ENCODE measurements around the gene CD63. TPM values are rescaled to one million over a fixed set of nuclear protein-coding genes. Genes with fewer than 3 reads are reported as not detected.
"Not testable (repeated sequence)": the region's sequence is repeated elsewhere in the genome, so short reads cannot be mapped to it uniquely, and the experiment has no call there.

The CD63 gene, protein sequence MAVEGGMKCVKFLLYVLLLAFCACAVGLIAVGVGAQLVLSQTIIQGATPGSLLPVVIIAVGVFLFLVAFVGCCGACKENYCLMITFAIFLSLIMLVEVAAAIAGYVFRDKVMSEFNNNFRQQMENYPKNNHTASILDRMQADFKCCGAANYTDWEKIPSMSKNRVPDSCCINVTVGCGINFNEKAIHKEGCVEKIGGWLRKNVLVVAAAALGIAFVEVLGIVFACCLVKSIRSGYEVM
- total RNA-seq (1,000 to 10,000 TPM; 1,107 to 1,135 TPM), polyA plus RNA-seq (1,000 to 10,000 TPM; 1,323 to 1,532 TPM)
- long read RNA-seq, donor 1, transcript CD63-214 (7 exons, 949 nt), result minor isoform, 15 of 264 reads
- long read RNA-seq, donor 1, transcript CD63-202 (8 exons, 981 nt), result minor isoform, 5 of 264 reads
- long read RNA-seq, donor 1, transcript CD63-201 (8 exons, 1,070 nt), result major isoform, 213 of 264 reads
- long read RNA-seq, donor 1, transcript CD63-208 (8 exons, 1,233 nt), result minor isoform, 10 of 264 reads
- long read RNA-seq, donor 1, partial matches to known transcripts, result 13 of 264 reads
- long read RNA-seq, donor 1, other reads (novel, unspliced or antisense), result 5 of 264 reads
- long read RNA-seq, donor 2, transcript CD63-214 (7 exons, 949 nt), result minor isoform, 6 of 201 reads
- long read RNA-seq, donor 2, transcript CD63-201 (8 exons, 1,070 nt), result major isoform, 176 of 201 reads
- long read RNA-seq, donor 2, partial matches to known transcripts, result 5 of 201 reads
- long read RNA-seq, donor 2, other reads (novel, unspliced or antisense), result 4 of 201 reads

DNA sequence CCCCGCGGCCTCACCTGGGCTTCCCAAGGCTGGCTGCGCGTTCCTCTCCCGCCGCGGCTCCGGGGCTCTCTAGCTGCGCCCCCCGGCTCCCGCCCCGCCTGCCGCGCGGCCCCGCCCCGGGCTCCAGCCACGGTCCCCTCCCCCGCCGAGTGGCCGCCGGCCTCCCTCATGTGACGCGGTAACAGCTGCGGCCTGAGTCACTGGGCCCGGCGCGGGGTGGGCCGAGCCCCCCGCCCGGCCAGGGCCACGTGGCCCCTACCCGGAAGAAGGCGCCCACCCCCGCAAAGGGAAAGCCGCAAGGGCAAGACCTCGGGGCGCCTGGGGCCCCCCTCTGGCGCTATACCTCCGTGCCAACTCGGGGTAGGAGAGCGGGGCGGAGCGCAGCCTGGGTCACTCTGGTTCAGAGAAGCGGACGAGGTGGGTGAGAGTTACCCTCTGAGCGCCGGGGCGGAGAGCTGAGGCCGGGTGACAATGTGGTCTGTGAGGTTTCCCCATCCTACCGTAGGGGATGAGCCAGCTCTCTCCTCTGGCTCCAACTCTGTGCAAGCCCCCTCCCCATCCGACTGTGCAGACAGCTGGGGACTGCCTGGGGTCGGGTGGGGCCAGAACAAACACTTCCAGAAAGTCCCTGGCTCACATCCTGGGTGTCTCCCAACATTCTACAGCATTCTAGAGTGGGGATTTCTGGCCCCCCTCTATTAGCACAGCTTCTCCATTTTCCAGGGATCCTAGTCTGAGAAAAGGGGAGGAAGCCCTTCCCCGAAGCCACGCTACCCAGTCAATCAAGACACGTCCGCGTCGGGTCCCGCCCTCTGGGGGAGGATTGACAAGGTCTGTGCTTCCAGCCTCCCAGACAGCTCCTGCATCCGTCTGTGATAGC, at the start of gene CD63:
CD63 (minus strand) TSS at position 71 of the 880 bp plus-strand sequence. CDS start 668 bp downstream, outside the sequence.
- Histone ChIP-seq H3K27me3 (ENCODE audit: control insufficient read depth in 1 of 2, insufficient read depth in 2 of 2, low read length in 1 of 2) (no peaks in the 10 kb centered on the region), H3K27ac (ENCODE audit: low read depth in 1 of 2, low read length in 2 of 2) (peak within 1 kb of the TSS; percentile 84 to 99), H3K36me3 (ENCODE audit: control insufficient read depth in 1 of 2, insufficient read depth in 2 of 2, low read length in 1 of 2) (no peaks in the 10 kb centered on the region), H3K4me3 (ENCODE audit: low read length in 2 of 2) (peak within 1 kb of the TSS; percentile 92 to 94), H3K4me1 (ENCODE audit: control insufficient read depth in 1 of 2, insufficient read depth in 2 of 2, low read length in 2 of 2) (no peaks in the 10 kb centered on the region), H3K9me3 (ENCODE audit: control insufficient read depth, low read length) (no peaks in the 10 kb centered on the region)
- intact Hi-C loops (cut with DNase I), result no loop called here
- DNase-seq (peak; percentile 97), ATAC-seq (ENCODE audit: low FRiP score) (peak; percentile 92)
- 1% methylated on average over 56 to 61 of the region's 61 CpGs for WGBS, 2 donors

DNA sequence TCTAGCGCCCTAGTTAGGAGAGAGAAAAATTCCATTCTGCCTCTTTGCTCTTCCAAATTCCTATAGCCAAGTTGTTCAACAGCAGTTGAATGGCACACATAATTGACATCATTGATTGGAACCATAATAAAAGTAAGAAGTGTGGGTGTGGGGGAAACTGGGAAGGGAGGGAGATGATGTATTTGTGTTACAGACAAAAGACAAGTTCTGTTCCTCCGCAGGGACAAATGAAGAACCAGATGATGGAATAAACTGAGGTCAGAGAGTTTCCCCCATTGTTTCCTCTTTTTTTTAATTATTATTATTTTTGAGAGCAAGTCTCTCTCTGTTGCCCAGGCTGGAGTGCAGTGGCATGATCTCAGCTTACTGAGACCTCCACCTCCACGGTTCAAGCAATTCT, 49.0 kb upstream of the CD63 start:
- no peak for DNase-seq
- intact Hi-C loops (cut with DNase I), result no loop called here
- WGBS, 2 donors, result 90 to 94% methylated on average over 3 of the region's 3 CpGs
- H3K4me1 ChIP-seq (ENCODE audit: control insufficient read depth in 1 of 2, insufficient read depth in 2 of 2, low read length in 2 of 2), result no peaks in the 10 kb centered on the region
- no peaks in the 10 kb centered on the region for H3K9me3 ChIP-seq (ENCODE audit: control insufficient read depth, low read length)
- H3K27ac ChIP-seq (ENCODE audit: low read depth in 1 of 2, low read length in 2 of 2), result no peak overlapping the region
- H3K4me3 ChIP-seq (ENCODE audit: low read length in 2 of 2), result no peak overlapping the region
- no peak for ATAC-seq (ENCODE audit: low FRiP score)
- no peaks in the 10 kb centered on the region for H3K27me3 ChIP-seq (ENCODE audit: control insufficient read depth in 1 of 2, insufficient read depth in 2 of 2, low read length in 1 of 2)
- peaks cover 0 to 5% of the 10 kb centered on the region in 2 donors for H3K36me3 ChIP-seq (ENCODE audit: control insufficient read depth in 1 of 2, insufficient read depth in 2 of 2, low read length in 1 of 2)

DNA sequence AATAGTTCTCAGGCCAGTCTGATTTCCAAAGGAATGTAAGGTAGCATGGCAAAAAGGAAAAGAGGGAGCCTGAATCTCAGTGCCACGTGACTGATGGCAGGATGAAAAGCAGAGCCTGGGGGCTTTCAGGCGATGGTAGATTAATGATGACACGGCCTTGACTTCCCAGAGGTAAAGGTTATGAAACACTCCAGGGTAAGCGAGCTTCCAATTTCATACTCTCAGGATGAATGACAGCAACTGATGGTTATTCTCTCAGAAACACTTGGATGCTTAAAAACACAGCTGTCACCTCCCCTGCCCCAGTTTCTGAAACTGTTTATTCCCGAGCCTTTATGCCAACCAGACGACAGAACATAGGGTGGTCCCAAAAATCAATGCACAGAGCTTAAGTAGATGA, 42.9 kb upstream of the CD63 start:
- no peaks in the 10 kb centered on the region for H3K9me3 ChIP-seq (ENCODE audit: control insufficient read depth, low read length)
- no peak for DNase-seq
- H3K4me3 ChIP-seq (ENCODE audit: low read length in 2 of 2), result no peak overlapping the region
- H3K27ac ChIP-seq (ENCODE audit: low read depth in 1 of 2, low read length in 2 of 2), result no peak overlapping the region
- 64 to 71% methylated on average over 6 of the region's 6 CpGs for WGBS, 2 donors
- no peaks in the 10 kb centered on the region for H3K4me1 ChIP-seq (ENCODE audit: control insufficient read depth in 1 of 2, insufficient read depth in 2 of 2, low read length in 2 of 2)
- intact Hi-C loops (cut with DNase I), result no loop called here
- H3K36me3 ChIP-seq (ENCODE audit: control insufficient read depth in 1 of 2, insufficient read depth in 2 of 2, low read length in 1 of 2), result peaks cover 0 to 3% of the 10 kb centered on the region in 2 donors
- ATAC-seq (ENCODE audit: low FRiP score), result no peak
- H3K27me3 ChIP-seq (ENCODE audit: control insufficient read depth in 1 of 2, insufficient read depth in 2 of 2, low read length in 1 of 2), result no peaks in the 10 kb centered on the region

DNA sequence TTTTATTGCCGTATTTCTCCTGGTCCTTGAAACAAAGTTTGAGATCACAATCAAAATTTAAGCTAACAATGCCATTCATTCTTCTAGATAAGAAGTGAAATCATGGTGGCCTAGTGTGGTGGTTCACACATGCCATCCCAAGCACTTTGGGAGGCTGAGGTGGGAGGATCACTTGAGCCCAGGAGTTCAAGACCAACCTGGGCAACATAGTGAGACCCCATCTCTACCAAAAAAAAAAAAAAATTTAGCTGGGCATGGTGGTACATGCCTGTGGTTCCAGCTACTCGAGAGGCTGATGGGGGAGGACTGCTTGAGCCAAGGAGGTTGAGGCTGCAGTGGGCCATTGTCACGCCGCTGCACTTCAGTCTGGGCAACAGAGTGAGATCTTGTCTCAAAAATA, 38.3 kb upstream of the CD63 start:
- ATAC-seq (ENCODE audit: low FRiP score) (no peak), DNase-seq (no peak)
- Histone ChIP-seq H3K4me3 (ENCODE audit: low read length in 2 of 2) (no peak overlapping the region), H3K9me3 (ENCODE audit: control insufficient read depth, low read length) (no peaks in the 10 kb centered on the region), H3K27ac (ENCODE audit: low read depth in 1 of 2, low read length in 2 of 2) (no peak overlapping the region), H3K4me1 (ENCODE audit: control insufficient read depth in 1 of 2, insufficient read depth in 2 of 2, low read length in 2 of 2) (no peaks in the 10 kb centered on the region), H3K27me3 (ENCODE audit: control insufficient read depth in 1 of 2, insufficient read depth in 2 of 2, low read length in 1 of 2) (no peaks in the 10 kb centered on the region), H3K36me3 (ENCODE audit: control insufficient read depth in 1 of 2, insufficient read depth in 2 of 2, low read length in 1 of 2) (peaks cover 0 to 7% of the 10 kb centered on the region in 2 donors)
- intact Hi-C loops (cut with DNase I), result no loop called here
- 95 to 96% methylated on average over 4 of the region's 4 CpGs for WGBS, 2 donors

DNA sequence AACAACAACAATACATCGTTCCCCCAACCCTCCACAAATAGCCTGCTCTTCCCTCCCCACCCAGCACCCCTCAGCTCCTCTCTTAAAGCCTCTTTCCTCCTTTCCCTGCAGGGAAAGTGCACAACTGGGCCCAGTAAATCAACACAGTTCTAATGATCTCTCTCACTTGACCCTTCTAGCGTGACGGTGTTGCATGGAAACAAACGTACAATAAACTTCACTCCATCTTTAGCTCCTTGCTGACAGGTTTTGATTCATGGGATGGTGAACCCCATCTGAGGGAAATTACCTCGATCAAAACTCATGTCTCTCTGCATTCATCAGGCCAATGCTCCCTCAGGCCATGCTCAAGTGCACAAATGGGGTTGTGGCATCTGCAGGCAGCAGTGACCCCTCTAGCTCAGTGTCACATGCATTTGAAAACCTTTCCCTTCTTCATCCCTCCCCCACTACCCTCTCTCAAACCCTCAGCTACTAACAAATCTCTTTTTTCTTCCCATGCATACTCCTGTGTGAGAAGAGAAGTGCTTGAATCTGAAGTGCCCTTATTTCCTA, 37.0 kb upstream of the CD63 start:
- intact Hi-C loops (cut with DNase I), result no loop called here
- no peak overlapping the region for H3K27ac ChIP-seq (ENCODE audit: low read depth in 1 of 2, low read length in 2 of 2)
- 53 to 60% methylated on average over 5 of the region's 5 CpGs for WGBS, 2 donors
- DNase-seq (no peak), ATAC-seq (ENCODE audit: low FRiP score) (no peak)
- H3K9me3 ChIP-seq (ENCODE audit: control insufficient read depth, low read length), result no peaks in the 10 kb centered on the region
- no peaks in the 10 kb centered on the region for H3K27me3 ChIP-seq (ENCODE audit: control insufficient read depth in 1 of 2, insufficient read depth in 2 of 2, low read length in 1 of 2)
- peaks cover 0 to 4% of the 10 kb centered on the region in 2 donors for H3K36me3 ChIP-seq (ENCODE audit: control insufficient read depth in 1 of 2, insufficient read depth in 2 of 2, low read length in 1 of 2)
- no peak overlapping the region for H3K4me3 ChIP-seq (ENCODE audit: low read length in 2 of 2)
- no peaks in the 10 kb centered on the region for H3K4me1 ChIP-seq (ENCODE audit: control insufficient read depth in 1 of 2, insufficient read depth in 2 of 2, low read length in 2 of 2)

DNA sequence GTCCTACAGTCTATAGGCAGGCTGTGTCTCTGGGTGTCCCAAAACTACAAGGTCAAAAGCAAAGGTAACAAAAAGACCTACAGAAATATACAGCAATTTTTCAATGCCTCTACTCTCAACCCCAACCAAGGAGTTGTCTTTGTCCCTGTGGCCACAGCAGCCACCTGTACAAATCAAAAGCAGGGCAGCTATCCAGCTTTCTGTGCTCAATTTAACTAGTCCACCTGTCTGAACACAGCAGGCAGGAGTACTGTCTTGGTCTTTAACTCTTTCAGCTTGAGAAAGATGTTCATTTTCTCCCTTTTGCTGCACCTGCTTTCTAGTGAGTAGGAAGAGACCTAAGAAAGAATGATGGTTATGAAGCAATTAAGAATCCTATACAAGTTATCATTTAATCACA, 33.8 kb upstream of the CD63 start:
- H3K36me3 ChIP-seq (ENCODE audit: control insufficient read depth in 1 of 2, insufficient read depth in 2 of 2, low read length in 1 of 2), result peaks cover 8 to 12% of the 10 kb centered on the region in 2 donors
- H3K27ac ChIP-seq (ENCODE audit: low read depth in 1 of 2, low read length in 2 of 2), result no peak overlapping the region
- no peaks in the 10 kb centered on the region for H3K9me3 ChIP-seq (ENCODE audit: control insufficient read depth, low read length)
- no peak overlapping the region for H3K4me3 ChIP-seq (ENCODE audit: low read length in 2 of 2)
- DNase-seq (no peak), ATAC-seq (ENCODE audit: low FRiP score) (no peak)
- intact Hi-C loops (cut with DNase I), result no loop called here
- H3K4me1 ChIP-seq (ENCODE audit: control insufficient read depth in 1 of 2, insufficient read depth in 2 of 2, low read length in 2 of 2), result no peaks in the 10 kb centered on the region
- no peaks in the 10 kb centered on the region for H3K27me3 ChIP-seq (ENCODE audit: control insufficient read depth in 1 of 2, insufficient read depth in 2 of 2, low read length in 1 of 2)

DNA sequence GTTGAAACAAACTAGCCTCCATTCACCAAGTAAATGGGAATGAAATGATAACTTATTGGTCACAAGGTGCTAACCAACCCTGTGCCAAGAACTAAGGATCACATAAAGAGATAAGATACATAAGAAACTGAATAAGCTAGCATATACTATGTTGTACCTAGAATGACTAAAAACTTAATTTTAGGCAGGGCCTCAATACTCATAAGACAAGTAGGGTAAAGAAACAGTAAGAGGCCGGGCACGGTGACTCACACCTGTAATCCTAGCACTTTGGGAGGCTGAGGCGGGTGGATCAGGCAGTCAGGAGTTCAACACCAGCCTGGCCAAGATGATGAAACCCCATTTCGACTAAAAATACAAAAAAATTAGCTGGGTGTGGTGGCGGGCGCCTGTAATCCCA, 31.9 kb upstream of the CD63 start:
- peaks cover 9 to 14% of the 10 kb centered on the region in 2 donors for H3K36me3 ChIP-seq (ENCODE audit: control insufficient read depth in 1 of 2, insufficient read depth in 2 of 2, low read length in 1 of 2)

DNA sequence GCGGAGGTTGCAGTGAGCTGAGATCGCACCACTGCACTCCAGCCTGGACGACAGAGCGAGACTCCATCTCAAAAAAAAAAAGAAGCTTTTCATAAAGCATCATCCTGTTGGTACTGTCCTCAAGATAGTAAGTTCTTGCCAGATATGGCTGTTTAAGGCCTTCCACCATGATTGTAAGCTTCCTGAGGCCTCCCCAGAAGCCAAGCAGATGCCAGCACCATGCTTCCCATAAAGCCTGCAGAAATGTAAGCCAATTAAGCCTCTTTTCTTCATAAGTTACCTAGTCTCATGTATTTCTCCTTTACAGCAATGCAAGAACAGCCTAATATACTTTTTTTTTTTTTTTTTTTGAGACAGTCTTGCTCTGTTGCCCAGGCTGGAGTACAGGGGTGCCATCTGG, 29.8 kb upstream of the CD63 start:
- H3K9me3 ChIP-seq (ENCODE audit: control insufficient read depth, low read length); intact Hi-C loops (cut with DNase I); DNase-seq; H3K27ac ChIP-seq (ENCODE audit: low read depth in 1 of 2, low read length in 2 of 2); H3K4me3 ChIP-seq (ENCODE audit: low read length in 2 of 2); H3K27me3 ChIP-seq (ENCODE audit: control insufficient read depth in 1 of 2, insufficient read depth in 2 of 2, low read length in 1 of 2); ATAC-seq (ENCODE audit: low FRiP score); H3K4me1 ChIP-seq (ENCODE audit: control insufficient read depth in 1 of 2, insufficient read depth in 2 of 2, low read length in 2 of 2): not testable (repeated sequence)
- peaks cover 8 to 14% of the 10 kb centered on the region in 2 donors for H3K36me3 ChIP-seq (ENCODE audit: control insufficient read depth in 1 of 2, insufficient read depth in 2 of 2, low read length in 1 of 2)
- 94 to 96% methylated on average over 3 to 4 of the region's 4 CpGs for WGBS, 2 donors

More for the DNA sequence above, 31.9 kb upstream of the CD63 start:
- H3K27ac ChIP-seq (ENCODE audit: low read depth in 1 of 2, low read length in 2 of 2), result no peak overlapping the region
- no peak overlapping the region for H3K4me3 ChIP-seq (ENCODE audit: low read length in 2 of 2)
- intact Hi-C loops (cut with DNase I), result no loop called here
- ATAC-seq (ENCODE audit: low FRiP score) (no peak), DNase-seq (no peak)
- no peaks in the 10 kb centered on the region for H3K9me3 ChIP-seq (ENCODE audit: control insufficient read depth, low read length)
- WGBS, 2 donors, result 93 to 96% methylated on average over 6 of the region's 6 CpGs
- H3K4me1 ChIP-seq (ENCODE audit: control insufficient read depth in 1 of 2, insufficient read depth in 2 of 2, low read length in 2 of 2), result no peaks in the 10 kb centered on the region
- H3K27me3 ChIP-seq (ENCODE audit: control insufficient read depth in 1 of 2, insufficient read depth in 2 of 2, low read length in 1 of 2), result no peaks in the 10 kb centered on the region
